ENCODE results near the gene PRDM2.

- TF ChIP-seq CTCF (IDR thresholded peaks at IDR 0.05) (peak in 2 of 6 experiments; percentile 11 to 44), POLR2A (IDR thresholded peaks at IDR 0.05) (peak; percentile 65 to 92)
Observed at GRCh38 chr1:13748610-13749505, 48.9 kb downstream of the PRDM2 start.
